GM23248 (cell line): Measurements from ENCODE around the gene SCYL2.

Experiments
- EZH2 ChIP-seq: fragments of 200-600 bp; sonication (generic); IDR thresholded peaks from 2 replicates; pipeline ENCODE4 v1.6.1; 2018; ENCODE audit warnings: antibody characterized with exemption, mild to moderate bottlenecking; ENCODE audit not compliant: insufficient read depth, poor library complexity, severe bottlenecking
- EZH2phosphoT487 ChIP-seq: fragments of 200-600 bp; sonication (generic); IDR thresholded peaks from 2 replicates; pipeline ENCODE4 v1.6.1; 2018; ENCODE audit warnings: antibody characterized with exemption, moderate library complexity, mild to moderate bottlenecking, low read depth; ENCODE audit not compliant: insufficient read depth

GRCh38 chr12:100337299-100337698 lies 70.3 kb downstream of the SCYL2 start:
- TF ChIP-seq EZH2, result no peak
- no peak for TF ChIP-seq EZH2phosphoT487
